ENCODE results near the gene KRTAP9-8.
"Not testable (repeated sequence)": the region's sequence is repeated elsewhere in the genome, so short reads cannot be mapped to it uniquely, and the experiment has no call there.

Gene KRTAP9-8

GRCh38 chr17:41237949-41238437, at the start of gene KRTAP9-8:
Gene KRTAP9-8, plus strand, starts transcription at chr17:41237999. Its CDS starts 53 bp downstream, at chr17:41238052.
- not testable (repeated sequence) for DNase-seq (ENCODE audit: low read depth in 2 of 2)

- not testable (repeated sequence) for DNase-seq (ENCODE audit: low read depth in 2 of 2)
Observed at GRCh38 chr17:41189837-41190318, 47.9 kb upstream of the KRTAP9-8 start, which contains the start of gene KRTAP9-1. Gene KRTAP9-1, plus strand, starts transcription at chr17:41189887. Its CDS starts 0 bp downstream, at chr17:41189887.

GRCh38 chr17:41190328-41190727, 47.5 kb upstream of the KRTAP9-8 start:
- no peak for DNase-seq (ENCODE audit: low read depth in 2 of 2)

GRCh38 chr17:41196068-41196467, 41.7 kb upstream of the KRTAP9-8 start:
- no peak for DNase-seq (ENCODE audit: low read depth in 2 of 2)

GRCh38 chr17:41199421-41200078, 38.2 kb upstream of the KRTAP9-8 start:
- DNase-seq (ENCODE audit: low read depth in 2 of 2), result no peak

- no peak for DNase-seq (ENCODE audit: low read depth in 2 of 2)
Observed at GRCh38 chr17:41211845-41212466, 25.8 kb upstream of the KRTAP9-8 start.

GRCh38 chr17:41212524-41213169, 25.2 kb upstream of the KRTAP9-8 start:
- DNase-seq (ENCODE audit: low read depth in 2 of 2), result no peak

- DNase-seq (ENCODE audit: low read depth in 2 of 2), result no peak
Observed at GRCh38 chr17:41215681-41216080, 22.1 kb upstream of the KRTAP9-8 start.

GRCh38 chr17:41223821-41224220, 14.0 kb upstream of the KRTAP9-8 start:
- DNase-seq (ENCODE audit: low read depth in 2 of 2), result no peak

GRCh38 chr17:41226051-41226450, 11.7 kb upstream of the KRTAP9-8 start:
- no peak for DNase-seq (ENCODE audit: low read depth in 2 of 2)

- DNase-seq (ENCODE audit: low read depth in 2 of 2), result not testable (repeated sequence)
Observed at GRCh38 chr17:41226598-41227095, 11.2 kb upstream of the KRTAP9-8 start, which contains the start of gene KRTAP9-2. Gene KRTAP9-2, plus strand, starts transcription at chr17:41226648. Its CDS starts 7 bp downstream, at chr17:41226655.

GRCh38 chr17:41230094-41230493, 7.7 kb upstream of the KRTAP9-8 start:
- no peak for DNase-seq (ENCODE audit: low read depth in 2 of 2)

GRCh38 chr17:41231731-41232130, 6.1 kb upstream of the KRTAP9-8 start:
- no peak for DNase-seq (ENCODE audit: low read depth in 2 of 2)

GRCh38 chr17:41232399-41233105, 5.2 kb upstream of the KRTAP9-8 start, which contains the start of gene KRTAP9-3:
Gene KRTAP9-3, plus strand, starts transcription at chr17:41232449. Its CDS starts 53 bp downstream, at chr17:41232502.
- DNase-seq (ENCODE audit: low read depth in 2 of 2), result not testable (repeated sequence)

- not testable (repeated sequence) for DNase-seq (ENCODE audit: low read depth in 2 of 2)
Observed at GRCh38 chr17:41237116-41237515, 683 bp upstream of the KRTAP9-8 start.

GRCh38 chr17:41246995-41247787, 9.4 kb downstream of the KRTAP9-8 start:
- not testable (repeated sequence) for DNase-seq (ENCODE audit: low read depth in 2 of 2)

GRCh38 chr17:41249637-41250240, 11.9 kb downstream of the KRTAP9-8 start, which contains the start of gene KRTAP9-4:
Gene KRTAP9-4, plus strand, starts transcription at chr17:41249687. Its CDS starts 34 bp downstream, at chr17:41249721.
- not testable (repeated sequence) for DNase-seq (ENCODE audit: low read depth in 2 of 2)

GRCh38 chr17:41251261-41251660, 13.5 kb downstream of the KRTAP9-8 start:
- DNase-seq (ENCODE audit: low read depth in 2 of 2), result no peak

- no peak for DNase-seq (ENCODE audit: low read depth in 2 of 2)
Observed at GRCh38 chr17:41254861-41255260, 17.1 kb downstream of the KRTAP9-8 start.

Data from stimulated activated CD4-positive, alpha-beta T cell treated with anti-CD3 and anti-CD28 coated beads, Interleukin-12 subunit alpha, Interleukin-12 subunit beta, amount 100 ng/mL, for 24 hours (primary cell).